NCI-H1048 (cell line): ENCODE results near the gene ZP1.

ENCODE experiments used
- DNase-seq: peaks from one replicate; lab custom pipeline; 2025; lab: John Stamatoyannopoulos, UW

Gene ZP1

DNA sequence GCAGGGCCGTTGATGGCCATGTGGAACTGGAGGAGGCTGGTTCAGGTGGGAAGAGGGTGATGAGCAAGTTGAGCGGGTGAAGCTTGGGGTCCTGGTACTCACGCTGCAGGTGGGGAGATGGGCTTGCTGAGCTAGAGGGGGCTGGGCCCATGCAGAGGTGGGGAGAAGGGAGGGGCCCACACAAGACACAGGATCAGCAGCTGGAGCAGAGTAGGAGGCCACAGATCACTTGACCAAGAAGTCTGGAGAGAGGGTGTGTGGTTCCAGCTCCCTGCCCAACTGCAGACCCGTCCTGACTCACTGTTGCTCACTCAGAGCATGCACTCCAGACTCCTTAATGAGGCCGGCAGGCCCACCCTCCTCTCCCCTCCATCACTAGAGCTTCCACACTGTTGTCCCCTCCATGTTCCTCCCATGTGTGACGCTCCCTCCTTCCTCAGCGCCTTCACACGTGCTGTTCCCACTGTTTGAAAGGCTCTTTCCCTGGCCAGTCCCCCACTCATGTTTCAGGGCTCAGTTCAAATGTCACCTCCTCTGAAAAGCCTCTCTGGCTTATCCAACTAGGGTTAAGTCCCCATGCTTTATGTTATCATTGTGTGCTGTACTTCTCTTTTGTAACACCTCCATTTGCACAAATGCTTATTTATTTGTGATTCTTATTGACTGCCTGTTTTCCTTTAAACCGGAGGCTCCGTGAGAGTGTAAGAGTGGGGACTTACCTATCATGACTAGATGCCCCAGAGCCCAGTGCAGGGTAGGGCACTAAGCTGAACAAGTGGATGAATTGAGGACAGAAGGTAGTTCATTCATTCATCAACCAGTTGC is 23.1 kb upstream of the ZP1 start:
- no peak for DNase-seq

DNA sequence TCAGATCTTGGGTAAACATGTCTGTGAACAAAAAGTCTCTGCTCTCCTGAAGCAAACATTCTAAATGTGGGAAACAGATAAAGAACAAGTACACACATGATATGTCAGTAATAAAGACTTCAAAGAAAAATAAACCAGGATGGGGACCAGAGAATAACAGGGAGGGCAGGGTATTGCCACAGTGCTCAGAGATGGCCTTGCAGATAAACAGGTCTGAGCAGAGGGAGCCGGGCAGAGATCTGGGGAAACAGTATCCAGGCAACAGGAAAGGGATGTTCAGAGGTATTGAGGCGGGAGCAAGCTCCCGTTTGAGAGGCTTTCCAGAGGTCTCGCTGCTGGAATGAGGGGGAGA is 22.5 kb upstream of the ZP1 start:
- no peak for DNase-seq

DNA sequence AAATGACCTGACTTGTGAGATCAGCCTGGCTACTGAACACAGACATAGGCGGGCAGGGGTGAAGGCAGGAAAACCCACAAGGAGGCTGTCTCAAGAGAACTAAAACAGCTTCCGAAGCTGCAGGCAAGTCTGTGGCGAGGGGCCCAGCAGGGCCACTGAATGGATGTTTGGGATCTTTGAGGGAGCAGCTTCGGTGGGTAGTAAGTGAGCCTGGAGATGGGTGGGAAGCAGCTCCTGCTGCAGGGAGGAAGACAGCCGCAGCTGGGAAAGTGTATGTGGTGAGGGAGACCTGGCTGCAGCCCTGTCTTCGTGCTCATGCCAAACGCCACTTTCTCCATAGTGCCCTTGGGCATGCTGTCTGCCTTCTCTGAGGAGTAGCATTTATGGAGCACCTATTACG is 22.0 kb upstream of the ZP1 start:
- DNase-seq, result no peak

DNA sequence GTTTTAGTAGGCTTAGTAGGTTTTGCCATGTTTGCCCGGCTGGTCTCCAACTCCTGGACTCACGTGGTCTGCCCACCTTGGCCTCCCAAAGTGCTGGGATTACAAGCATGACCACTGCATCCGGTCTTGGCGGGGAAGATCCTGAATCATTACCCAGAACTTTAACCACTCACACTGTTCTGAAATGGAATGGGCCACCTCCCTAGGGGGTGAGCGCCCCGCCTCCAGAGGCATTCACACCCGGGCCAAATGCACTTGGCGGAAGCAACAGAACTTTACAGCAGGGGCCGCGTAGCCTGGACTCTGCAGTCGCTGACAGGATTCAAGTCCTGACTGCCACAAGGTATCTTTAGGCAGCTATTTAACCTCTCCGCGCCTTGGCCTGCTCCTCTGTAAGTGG is 20.1 kb upstream of the ZP1 start:
- no peak for DNase-seq

DNA sequence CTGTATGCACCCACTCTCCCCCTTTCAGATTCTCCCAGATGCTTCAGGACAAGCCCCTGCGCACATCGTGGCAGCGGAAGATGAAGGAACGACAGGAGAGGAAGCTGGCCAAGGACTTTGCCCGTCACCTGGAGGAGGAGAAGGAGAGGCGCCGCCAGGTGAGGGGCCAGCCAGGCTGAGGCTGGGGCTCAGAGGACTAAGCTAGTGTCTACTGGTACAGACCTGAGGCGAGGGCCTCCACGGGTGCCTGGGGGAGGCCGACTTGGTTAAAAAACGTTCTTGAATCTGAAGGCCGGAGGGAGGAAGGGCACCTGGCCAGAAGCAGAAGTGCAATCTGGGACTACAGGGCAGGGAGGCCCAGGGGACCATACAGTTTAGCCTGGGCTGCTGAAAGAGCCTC is 19.4 kb upstream of the ZP1 start:
- DNase-seq, result no peak

DNA sequence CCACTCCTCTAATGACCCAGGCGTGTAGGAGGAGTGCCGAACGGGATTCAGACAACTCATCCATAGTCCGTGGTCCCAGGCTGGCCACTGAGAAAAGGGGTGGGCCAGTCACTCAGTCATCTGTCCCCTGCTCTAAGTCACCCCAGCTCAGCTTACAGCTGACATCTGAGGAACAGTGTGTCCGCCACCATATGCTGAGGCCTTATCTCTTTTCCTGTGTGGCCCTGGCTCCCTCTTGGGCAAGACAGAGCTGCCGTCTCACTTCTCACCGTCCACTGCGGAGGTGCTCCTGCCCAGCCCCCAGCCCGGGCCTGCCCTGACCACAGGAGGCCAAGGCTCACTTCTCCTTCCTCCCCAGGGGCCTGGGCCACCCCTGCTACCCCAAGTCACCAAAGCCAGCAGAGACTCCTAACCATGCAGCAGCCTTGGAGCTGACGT is 18.6 kb upstream of the ZP1 start:
- DNase-seq, result no peak

DNA sequence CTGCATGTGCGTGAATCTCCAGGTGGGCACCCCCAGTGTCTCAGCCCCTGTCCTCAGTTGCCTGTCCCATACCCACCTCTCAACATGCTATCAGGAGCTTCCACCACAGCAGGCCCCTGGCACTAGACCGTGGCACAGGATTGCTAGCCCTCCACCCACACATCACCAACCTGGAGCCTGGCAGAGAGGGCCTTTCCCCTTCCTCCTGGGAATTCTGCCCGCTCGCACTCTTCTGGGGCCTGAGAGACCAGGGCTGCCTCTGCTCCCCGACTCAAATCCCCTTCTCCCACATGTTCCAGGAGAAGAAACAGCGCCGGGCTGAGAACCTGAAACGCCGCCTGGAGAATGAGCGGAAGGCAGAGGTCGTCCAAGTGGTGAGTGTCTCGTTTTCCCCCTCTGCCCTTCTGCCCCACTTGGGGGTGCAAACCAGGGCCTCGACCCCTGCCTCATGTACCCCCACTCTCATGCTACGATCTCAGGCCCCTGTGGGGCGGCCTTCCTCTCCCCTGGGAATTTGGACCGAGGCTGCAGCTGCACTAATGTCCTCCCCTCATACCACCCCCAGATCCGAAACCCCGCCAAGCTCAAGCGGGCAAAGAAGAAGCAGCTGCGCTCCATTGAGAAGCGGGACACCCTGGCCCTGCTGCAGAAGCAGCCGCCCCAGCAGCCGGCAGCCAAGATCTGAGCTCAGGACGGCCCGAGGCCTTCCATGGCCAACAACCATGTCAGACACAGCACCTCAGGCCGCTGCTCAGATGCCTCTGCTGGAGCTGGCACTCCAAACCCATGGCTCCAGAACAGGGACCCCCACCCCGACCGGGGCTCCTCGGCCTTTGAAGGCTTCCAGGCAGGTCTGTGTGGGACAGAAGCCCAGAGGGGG is 17.5 kb upstream of the ZP1 start:
- DNase-seq, result no peak

DNA sequence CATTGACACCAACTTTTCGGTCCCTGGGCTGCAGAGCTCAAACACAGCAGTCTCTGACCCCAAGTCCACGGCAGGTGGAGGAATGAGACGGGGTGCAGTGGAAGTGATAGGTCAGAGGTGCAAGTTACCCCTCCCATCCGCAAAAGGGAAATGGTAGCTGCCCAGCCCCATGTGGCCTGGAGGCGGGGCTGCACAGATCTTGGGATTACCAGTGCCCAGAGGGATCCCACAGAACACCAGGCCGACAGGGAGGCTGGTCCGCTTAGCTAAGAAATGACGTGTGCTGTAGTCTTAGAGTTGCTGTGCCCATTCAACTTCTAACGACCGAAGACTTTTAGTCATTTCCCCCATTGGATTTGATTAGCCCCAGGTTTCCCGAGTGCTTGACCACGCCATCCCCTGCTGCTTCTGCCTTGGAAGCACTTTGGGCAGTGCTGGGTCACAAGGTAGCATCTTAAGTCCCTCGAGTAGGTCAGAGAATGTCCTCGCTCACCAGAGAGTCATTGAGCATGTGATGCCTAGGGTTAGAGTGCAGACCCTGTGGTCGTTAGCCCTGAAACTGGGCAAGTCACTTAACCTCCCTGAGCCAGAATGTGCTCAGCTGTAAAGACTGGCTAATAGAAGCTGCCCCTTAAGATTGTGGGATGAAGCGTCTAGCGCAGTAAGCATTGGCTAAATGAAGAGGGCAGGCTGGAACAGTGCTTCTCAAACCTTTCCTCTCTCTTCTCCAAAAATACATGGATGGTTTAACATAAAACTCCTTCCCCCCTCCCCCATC is 15.8 kb upstream of the ZP1 start:
- DNase-seq, result no peak

DNA sequence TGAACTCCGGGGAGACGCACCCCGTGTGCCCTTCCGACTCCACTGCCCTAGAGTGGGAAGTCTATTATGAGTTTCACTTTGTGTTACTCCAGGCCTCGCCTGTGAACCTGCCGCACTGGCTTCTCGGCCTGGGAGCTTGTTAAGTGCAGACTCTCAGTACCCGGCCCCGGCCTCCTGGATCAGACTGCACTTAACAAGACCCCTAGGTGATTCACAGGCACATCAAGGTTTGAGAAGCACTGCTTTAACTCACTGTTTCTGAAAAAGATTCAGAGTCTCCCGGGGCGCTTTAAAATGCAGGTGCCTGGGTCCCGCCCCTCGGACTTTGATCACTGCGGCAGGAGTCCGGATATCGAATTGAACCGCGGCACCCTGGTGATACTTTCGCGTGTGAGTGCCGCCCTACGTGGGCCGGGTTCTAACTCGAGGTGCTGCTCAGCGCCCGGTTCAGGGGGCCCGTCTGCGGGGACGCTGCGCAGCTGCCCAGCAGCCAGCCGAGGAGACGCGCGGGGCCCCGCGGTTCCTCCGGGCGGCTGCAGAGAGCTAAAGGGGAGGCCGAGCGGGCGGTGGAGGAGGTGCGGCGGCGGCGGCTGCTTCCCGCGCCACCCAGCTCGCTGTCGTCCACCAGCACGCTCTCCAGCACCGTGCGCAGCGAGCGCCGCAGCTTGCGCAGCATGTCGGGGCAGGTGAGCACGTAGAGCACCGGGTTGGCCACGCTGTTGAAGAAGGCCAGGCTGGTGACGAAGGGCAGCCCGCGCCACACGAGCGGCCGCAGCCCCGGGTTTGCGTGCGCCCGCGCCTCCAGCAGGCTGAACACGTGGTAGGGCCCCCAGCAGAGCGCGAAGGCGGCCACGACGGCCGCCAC is 15.0 kb upstream of the ZP1 start:
- DNase-seq, result no peak

DNA sequence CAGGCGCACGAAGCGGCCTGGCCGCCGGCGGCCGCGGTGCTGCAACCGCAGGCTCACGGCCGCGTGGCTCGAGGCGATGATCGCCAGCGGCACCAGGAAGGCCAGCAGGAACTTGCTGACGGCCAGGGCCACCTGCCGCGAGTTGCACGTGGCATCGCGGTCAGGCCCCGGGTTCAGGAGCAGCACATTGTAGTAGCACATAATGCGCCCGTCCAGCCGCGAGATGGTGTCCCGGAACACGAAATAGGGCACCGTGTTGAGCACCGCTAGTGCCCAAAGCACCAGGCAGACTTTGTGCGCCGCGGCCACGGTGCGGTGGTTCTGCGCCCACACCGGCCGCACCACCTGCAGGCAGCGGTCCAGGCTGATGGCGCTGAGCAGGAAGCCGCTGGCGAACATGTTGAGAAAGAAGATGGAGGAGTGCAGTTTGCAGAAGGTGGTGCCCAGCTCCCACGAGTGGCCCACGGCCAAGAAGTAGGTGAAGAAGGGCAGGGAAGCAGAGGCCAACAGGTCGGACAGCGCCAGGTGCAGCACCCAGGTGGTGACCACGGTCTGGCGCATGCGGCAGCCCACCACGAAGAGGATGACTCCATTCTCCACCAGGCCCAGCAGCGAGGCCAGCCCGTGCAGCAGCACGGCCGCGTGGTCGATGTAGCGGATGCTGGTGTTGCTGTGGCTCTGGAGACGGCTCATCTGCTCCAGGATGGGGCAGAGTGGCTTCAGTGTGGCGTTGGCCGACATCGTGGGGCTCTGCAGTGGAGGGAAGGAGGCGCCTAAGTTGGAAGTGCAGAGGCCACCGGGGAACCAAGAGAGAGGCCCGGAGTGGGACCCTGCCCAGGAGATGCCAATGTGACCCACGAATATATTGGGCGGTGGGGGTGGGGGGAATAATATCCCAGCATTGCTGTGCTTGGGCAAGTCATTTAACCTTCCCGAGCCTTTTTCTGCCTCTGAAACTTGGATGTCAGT is 14.1 kb upstream of the ZP1 start:
- DNase-seq, result no peak

DNA sequence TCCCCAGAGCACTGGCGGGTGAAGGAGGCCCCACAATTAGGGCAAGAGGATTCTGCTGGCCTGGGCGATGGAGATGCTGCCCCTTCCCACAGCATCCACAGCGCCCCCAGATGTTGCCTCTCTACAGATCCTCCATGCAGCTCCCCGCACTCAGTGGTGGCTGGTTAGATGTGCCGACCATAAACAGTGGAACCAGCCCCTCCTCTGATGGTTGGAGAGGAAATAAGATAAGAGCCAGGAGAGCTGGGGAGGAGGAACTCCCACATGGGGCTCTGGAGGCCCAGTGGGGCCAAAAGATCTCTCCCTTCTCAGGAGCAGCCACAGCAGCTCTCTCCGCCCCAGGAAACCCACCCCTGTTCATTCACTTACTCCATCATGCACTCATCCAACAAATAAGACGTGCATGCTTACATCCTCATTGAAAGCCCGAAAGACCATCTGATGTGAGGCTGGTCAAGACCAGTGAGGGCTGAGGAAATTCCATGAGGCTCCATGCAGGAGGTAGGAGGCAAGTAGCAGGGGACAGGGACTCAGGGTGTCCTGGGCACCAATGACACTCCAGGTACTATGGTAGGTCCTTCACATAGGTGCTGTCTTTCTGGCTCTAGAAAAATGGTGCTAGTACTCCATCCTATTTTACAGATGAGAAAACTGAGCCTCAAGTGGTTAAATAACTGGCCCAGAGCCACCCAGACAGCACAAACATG is 13.0 kb upstream of the ZP1 start:
- DNase-seq, result no peak

DNA sequence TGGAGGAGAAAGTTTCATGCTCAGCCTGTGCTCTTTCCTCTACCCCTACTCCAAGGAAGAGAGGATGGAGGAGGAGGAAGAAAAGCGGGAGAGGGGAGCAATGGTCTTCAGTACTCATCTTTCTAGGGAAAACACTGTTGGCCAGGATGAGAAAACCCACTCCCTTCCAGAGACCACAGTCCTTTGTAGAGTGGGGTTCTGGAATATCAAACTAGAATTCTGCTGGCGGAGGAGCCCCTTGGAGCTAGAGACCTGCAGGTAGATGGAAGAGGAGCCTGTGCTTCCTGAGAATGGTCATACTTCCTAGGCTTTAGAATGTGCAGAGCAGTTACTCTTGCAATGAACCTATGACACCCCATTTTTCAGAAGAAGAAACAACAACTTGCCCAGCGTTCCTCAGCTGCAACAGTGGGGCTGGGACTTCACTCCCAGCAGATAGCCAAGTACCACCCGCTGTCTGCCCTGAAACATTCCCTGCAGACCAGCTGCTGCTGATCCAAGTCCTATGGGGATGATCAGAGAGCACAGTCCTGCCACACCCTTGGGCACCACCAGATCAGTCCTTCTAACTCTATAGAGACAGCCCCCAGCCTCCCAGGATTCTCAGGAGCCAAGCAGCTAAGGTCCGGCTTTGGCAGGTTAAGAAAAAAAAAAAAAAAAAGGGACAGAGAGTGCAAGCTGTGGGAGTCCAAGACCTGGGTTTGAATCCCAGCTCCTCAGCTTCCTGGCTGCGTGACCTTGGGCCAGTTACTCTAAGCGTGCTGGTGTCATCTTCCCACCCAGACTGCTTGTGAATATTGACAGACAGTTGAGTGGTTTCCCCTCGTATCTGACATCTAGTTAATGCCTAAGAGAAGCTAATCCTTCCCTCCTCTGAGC is 12.3 kb upstream of the ZP1 start:
- no peak for DNase-seq

DNA sequence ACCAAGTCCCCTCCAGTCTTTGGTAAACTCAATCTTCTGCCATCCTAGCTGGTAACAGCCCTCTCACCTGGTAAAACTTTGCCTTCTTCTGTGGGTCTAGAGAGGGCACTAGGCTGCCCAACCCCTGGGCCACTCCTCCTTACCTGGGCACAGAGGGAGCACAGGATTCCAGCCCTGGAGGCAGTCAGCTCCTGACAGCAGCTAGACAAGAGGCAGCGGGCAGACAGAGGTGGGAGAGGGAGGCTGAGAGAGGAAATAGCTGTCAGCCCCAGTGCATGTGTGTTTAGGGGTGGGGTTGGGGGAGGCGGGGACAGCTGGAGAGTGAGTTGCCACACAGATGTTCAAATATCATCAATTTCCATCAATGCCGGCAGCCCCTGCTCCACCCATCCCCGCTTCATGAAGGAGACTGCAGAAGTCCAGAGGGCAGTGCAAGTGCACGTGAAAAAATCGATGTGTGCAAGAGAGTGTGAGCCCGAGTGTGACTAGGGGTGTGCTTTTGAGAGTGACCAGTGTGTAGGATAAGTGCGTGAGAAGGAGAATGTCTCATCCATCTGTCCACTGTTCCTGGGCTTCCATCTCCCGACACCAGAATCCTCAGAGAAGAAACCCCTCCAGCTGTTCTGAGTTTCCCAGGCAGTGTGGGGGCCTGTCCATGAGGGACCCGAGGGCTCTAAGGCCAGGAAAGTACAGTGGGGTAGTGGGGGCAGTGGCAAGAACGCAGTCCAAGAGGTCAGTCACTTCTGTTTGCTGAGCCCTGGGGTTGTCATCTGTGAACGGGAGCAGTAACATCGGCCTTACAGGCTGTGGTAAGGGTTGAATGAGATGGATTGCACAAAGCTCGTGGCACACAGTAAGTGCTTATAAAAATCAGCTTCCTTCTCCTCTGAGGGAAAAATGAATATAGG is 11.4 kb upstream of the ZP1 start, which contains the start of gene PTGDR2:
PTGDR2 (minus strand) TSS at position 225 of the 908 bp plus-strand sequence. CDS start 2,228 bp downstream, outside the sequence.
- no peak for DNase-seq

DNA sequence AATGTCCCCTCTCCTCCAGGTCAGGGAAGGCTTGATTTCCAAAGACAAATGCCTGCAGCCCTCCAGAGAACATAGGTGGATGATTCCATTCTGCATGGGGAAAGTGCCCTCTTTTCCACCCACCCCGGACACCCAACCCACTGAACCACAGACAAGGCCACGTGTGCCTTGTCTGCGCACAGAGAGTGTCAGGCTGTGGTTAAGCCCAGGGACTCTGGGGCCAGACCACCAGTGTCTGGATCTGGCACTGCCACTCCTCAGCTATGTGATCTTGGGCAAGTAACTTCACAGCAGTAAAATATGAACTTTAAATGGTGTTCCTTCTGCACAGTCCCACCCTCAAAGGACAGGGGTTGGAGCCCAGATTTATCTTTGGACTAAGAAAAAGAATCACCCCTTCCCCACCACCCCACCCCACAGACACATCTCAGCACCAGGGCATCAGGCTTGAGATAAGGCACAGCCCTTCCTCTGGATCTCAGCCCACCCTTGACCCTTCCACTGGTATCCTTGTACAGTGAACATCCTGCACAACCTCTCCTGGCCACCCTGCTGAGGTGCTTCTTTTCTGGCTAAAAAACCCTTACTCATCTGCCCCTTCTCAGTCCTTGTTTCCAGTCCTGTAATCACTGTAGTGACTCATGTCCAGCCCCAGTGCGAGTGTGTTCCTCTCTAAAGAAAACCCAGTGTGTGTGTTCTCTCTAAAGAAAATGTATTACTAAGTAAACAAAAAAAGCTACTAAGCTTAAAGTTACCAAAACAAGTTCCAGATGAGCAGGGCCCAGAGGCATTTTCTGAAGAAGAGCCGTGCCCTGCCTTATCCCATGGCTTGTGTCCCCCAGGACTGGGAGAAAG is 9.7 kb upstream of the ZP1 start:
- DNase-seq, result no peak

DNA sequence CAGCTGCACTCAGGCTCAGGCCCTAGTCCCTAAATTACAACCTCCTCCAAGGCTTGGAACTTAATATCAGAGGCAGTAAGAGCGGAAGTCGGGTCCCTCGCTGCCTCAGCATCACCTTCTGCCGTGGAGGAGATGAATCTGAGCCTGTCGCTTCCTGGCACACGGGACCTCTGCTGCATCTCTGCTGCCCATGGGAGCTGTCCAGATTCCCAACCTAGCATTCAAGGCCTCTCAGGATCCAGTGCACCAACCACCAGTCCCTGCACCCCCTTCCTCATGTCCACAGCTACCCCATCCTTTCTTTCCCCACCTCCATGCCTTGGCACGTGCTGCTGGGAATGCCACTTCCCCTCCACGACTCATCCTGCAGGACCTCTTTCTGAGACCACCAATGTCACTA is 9.1 kb upstream of the ZP1 start:
- DNase-seq, result no peak

DNA sequence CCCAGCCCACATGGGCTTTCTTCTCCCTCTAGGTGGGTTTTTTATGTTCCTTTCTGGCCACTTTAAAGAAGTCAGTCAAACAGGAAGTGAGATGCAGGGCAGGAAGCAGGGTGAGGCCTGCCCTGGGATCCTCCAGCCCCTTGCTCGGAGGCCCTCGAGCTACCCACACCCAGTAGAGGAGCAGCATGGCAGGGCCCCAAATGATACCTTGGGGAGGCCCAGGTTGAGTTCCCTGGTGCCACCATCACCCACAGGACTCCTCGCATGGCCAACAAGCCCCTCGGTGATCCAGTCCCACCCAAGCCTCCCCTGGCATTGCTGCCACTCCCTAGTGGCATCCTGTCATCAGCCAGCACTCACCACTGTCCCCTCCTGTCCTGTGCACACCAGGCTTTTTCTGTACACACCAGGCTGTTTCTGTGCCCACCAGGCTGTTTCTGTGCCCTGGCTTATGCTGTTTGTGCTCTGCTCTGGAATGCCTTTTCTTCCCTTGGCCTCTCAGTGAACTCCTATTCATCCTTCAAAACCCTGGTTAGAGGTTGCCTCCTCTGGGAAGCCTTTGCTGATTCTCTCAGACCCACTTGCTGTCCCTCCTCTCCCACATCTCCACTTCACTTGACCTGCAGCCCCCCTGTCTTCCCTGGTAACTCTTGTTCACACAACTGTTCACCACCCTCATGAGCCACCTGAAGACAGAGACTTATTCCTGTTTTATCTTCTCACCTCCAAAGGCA is 8.4 kb upstream of the ZP1 start:
- no peak for DNase-seq
